Lower leg skin (tissue), 4 donors: ENCODE results near the gene UNC13A. TPM values are rescaled to one million over a fixed set of nuclear protein-coding genes. Genes with fewer than 3 reads are reported as not detected.

ENCODE experiments used
- DNase-seq, 2 donors: peaks; one replicate each; pipeline ENCODE4 v3.0.0-alpha.2; 2019; ENCODE audit warnings: low spot score in 2 of 2
- H3K4me3 ChIP-seq: fragments of 200-600 bp; sonication (generic); 2 replicates; pipeline ENCODE4 v1.5.1; 2017; ENCODE audit warnings: mild to moderate bottlenecking, low read depth; ENCODE audit not compliant: poor library complexity, severe bottlenecking
- CTCF ChIP-seq, 3 donors: fragments of 450-650 bp; IDR thresholded peaks; one replicate each; pipeline ENCODE4 v1.5.1; 2016; ENCODE audit warnings: antibody characterized with exemption in 3 of 3, mild to moderate bottlenecking in 3 of 3, moderate library complexity in 2 of 3
- POLR2A ChIP-seq, 2 donors: fragments of 450-650 bp; IDR thresholded peaks; one replicate each; pipeline ENCODE4 v1.6.1; 2016 to 2017; ENCODE audit warnings: antibody characterized with exemption in 2 of 2, mild to moderate bottlenecking in 1 of 2, moderate library complexity in 1 of 2
- WGBS, 2 donors: methylation state at CpG; one replicate each; pipeline ENCODE4 v1.1.5; 2018; 5-methylcytosine and 5-hydroxymethylcytosine counted together
- intact Hi-C: fragments of 100-400 bp; cut with DNase I; formaldehyde crosslinking; loops from one replicate; pipeline ENCODE4 v1.15.0; 2023; ENCODE audit warnings: low total_unique reads
- total RNA-seq, 4 donors: library from RNA; depleted of rRNA; stranded (reverse); fragments of >200 nt; gene quantifications; one replicate each; pipeline ENCODE4 v1.1.0, GENCODE V29; 2016

UNC13A gene
- total RNA-seq, 4 donors from 2014 or later: not detected

- DNase-seq: no peak
- TF ChIP-seq POLR2A (IDR thresholded peaks at IDR 0.05): no peak
- TF ChIP-seq CTCF (IDR thresholded peaks at IDR 0.05): no peak
- no peak overlapping the region for H3K4me3 ChIP-seq
- intact Hi-C loops: no loop called here
- 87 to 91% methylated on average over 4 of the region's 4 CpGs for WGBS, 2 donors
Measured at GRCh38 chr19:17652627-17653026, 35.5 kb downstream of the UNC13A start.

- TF ChIP-seq POLR2A (IDR thresholded peaks at IDR 0.05): no peak
- TF ChIP-seq CTCF (IDR thresholded peaks at IDR 0.05): no peak
- no peak for DNase-seq
- 81 to 85% methylated on average over 12 of the region's 12 CpGs for WGBS, 2 donors
- intact Hi-C loops: no loop called here
- H3K4me3 ChIP-seq: no peak overlapping the region
Measured at GRCh38 chr19:17648786-17649185, 39.4 kb downstream of the UNC13A start.

- intact Hi-C loops: no loop called here
- TF ChIP-seq CTCF (IDR thresholded peaks at IDR 0.05) (no peak), POLR2A (IDR thresholded peaks at IDR 0.05) (no peak)
- 72 to 74% methylated on average over 26 to 29 of the region's 32 CpGs for WGBS, 2 donors
- H3K4me3 ChIP-seq: no peak overlapping the region
- no peak for DNase-seq
Measured at GRCh38 chr19:17648097-17648660, 40.0 kb downstream of the UNC13A start.

- WGBS, 2 donors: 86 to 89% methylated on average over 50 of the region's 50 CpGs
- DNase-seq: no peak
- no peak for TF ChIP-seq POLR2A (IDR thresholded peaks at IDR 0.05)
- no peak for TF ChIP-seq CTCF (IDR thresholded peaks at IDR 0.05)
- intact Hi-C loops: no loop called here
- H3K4me3 ChIP-seq: no peak overlapping the region
Measured at GRCh38 chr19:17647071-17648020, 40.8 kb downstream of the UNC13A start.

- intact Hi-C loops: no loop called here
- TF ChIP-seq POLR2A (IDR thresholded peaks at IDR 0.05) (no peak), CTCF (IDR thresholded peaks at IDR 0.05) (no peak)
- 73 to 76% methylated on average over 8 of the region's 8 CpGs for WGBS, 2 donors
- H3K4me3 ChIP-seq: no peak overlapping the region
- DNase-seq: no peak
Measured at GRCh38 chr19:17646441-17646840, 41.7 kb downstream of the UNC13A start.
